OCI-LY1 (cell line): ENCODE results near the gene FIGLA.

Source experiments
- H2AFZ ChIP-seq: fragments of 200-600 bp; sonication (generic), shearing (Covaris generic); 2 replicates; pipeline ENCODE4 v1.6.0; 2014; ENCODE audit warnings: antibody characterized with exemption, mild to moderate bottlenecking, low read length
- H3F3A ChIP-seq: fragments of 200-600 bp; sonication (generic), shearing (Covaris generic); 2 replicates; pipeline ENCODE4 v1.6.0; 2014; ENCODE audit warnings: mild to moderate bottlenecking, antibody characterized with exemption, low read length, moderate library complexity; ENCODE audit not compliant: insufficient read depth
- H3K27ac ChIP-seq: fragments of 200-600 bp; sonication (generic); 2 replicates; pipeline ENCODE4 v1.5.1; 2014; ENCODE audit warnings: low read length, mixed run types, mild to moderate bottlenecking, low read depth; ENCODE audit not compliant: poor library complexity, severe bottlenecking
- H3K27me3 ChIP-seq: fragments of 200-600 bp; sonication (generic); 2 replicates; pipeline ENCODE4 v1.6.0; 2014; ENCODE audit warnings: antibody characterized with exemption, mild to moderate bottlenecking, low read length, moderate library complexity; ENCODE audit not compliant: insufficient read depth
- H3K36me3 ChIP-seq: fragments of 200-600 bp; sonication (generic); 2 replicates; pipeline ENCODE4 v1.6.1; 2014; ENCODE audit warnings: mild to moderate bottlenecking, antibody characterized with exemption, low read length, moderate library complexity, mixed read lengths; ENCODE audit not compliant: insufficient read depth
- H3K4me1 ChIP-seq: fragments of 200-600 bp; sonication (generic); 2 replicates; pipeline ENCODE4 v1.5.1; 2014; ENCODE audit warnings: mild to moderate bottlenecking, low read length, moderate library complexity; ENCODE audit not compliant: insufficient read depth, severe bottlenecking
- H3K4me2 ChIP-seq: fragments of 200-600 bp; sonication (generic), shearing (Covaris generic); 2 replicates; pipeline ENCODE4 v1.6.1; 2014; ENCODE audit warnings: low read length
- H3K4me3 ChIP-seq: fragments of 200-600 bp; sonication (generic); 2 replicates; pipeline ENCODE4 v1.5.1; 2014; ENCODE audit warnings: low read length, low read depth, mild to moderate bottlenecking, mixed read lengths; ENCODE audit not compliant: poor library complexity, severe bottlenecking
- H3K79me2 ChIP-seq: fragments of 200-600 bp; shearing (Covaris generic); 2 replicates; pipeline ENCODE4 v1.6.1; 2016; ENCODE audit warnings: mixed run types, low read length, mixed read lengths; ENCODE audit not compliant: insufficient read depth
- H3K9ac ChIP-seq: fragments of 200-600 bp; sonication (generic), shearing (Covaris generic); 2 replicates; pipeline ENCODE4 v1.6.1; 2014; ENCODE audit warnings: mild to moderate bottlenecking, low read length, mixed read lengths
- H3K9me2 ChIP-seq: fragments of 200-600 bp; sonication (generic), shearing (Covaris generic); 2 replicates; pipeline ENCODE4 v1.6.1; 2014; ENCODE audit warnings: low read depth, mild to moderate bottlenecking, low read length, mixed read lengths
- H3K9me3 ChIP-seq: fragments of 200-600 bp; shearing (Covaris generic); 2 replicates; pipeline ENCODE4 v1.6.1; 2014; ENCODE audit warnings: low read length, mixed read lengths
- H4K20me1 ChIP-seq: fragments of 200-600 bp; sonication (generic), shearing (Covaris generic); 2 replicates; pipeline ENCODE4 v1.6.0; 2016; ENCODE audit warnings: mild to moderate bottlenecking, low read length; ENCODE audit not compliant: insufficient read depth
- EZH2 ChIP-seq: fragments of 200-600 bp; sonication (generic), shearing (Covaris generic); IDR thresholded peaks from 2 replicates; pipeline ENCODE4 v1.8.0; 2017; ENCODE audit warnings: borderline replicate concordance, mixed run types, mild to moderate bottlenecking, antibody characterized with exemption, low read length, moderate library complexity, mixed read lengths
- TF ChIP-seq, protein P1 (sequence below): fragments of 200-600 bp; sonication (generic), shearing (Covaris generic); IDR thresholded peaks from 2 replicates; pipeline ENCODE4 v1.5.1; 2017; ENCODE audit warnings: mild to moderate bottlenecking, antibody characterized with exemption, low read length, moderate library complexity, mixed read lengths

The FIGLA gene

DNA sequence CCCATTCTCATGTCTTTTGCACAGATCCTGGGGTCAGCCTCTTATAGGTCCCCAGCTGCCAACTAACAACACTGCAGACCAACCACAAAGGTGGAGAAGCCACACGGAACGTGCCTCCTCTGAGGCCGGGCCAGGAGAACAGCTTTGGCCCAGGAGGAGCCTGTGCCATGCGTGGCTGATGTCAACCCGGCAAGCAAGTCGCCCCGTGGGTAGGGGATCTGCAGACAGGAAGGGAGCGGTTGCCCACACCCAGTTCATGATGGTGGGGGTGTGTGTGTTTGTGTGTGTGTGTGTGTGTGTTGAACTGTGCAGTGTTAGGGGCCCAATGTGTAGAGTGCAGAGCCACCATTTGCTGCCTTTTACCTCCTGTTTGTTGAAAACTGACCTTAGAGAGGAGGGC, 32.4 kb upstream of the FIGLA start:
- H3K9ac ChIP-seq, result no peak overlapping the region
- H3F3A ChIP-seq, result no peaks in the 10 kb centered on the region
- no peaks in the 10 kb centered on the region for H3K79me2 ChIP-seq
- H2AFZ ChIP-seq, result no peak overlapping the region
- H3K27me3 ChIP-seq, result no peaks in the 10 kb centered on the region
- no peak overlapping the region for H3K4me3 ChIP-seq
- no peaks in the 10 kb centered on the region for H3K36me3 ChIP-seq
- no peaks in the 10 kb centered on the region for H3K9me3 ChIP-seq
- H3K9me2 ChIP-seq, result no peaks in the 10 kb centered on the region
- no peaks in the 10 kb centered on the region for H3K4me1 ChIP-seq
- H4K20me1 ChIP-seq, result no peaks in the 10 kb centered on the region
- TF ChIP-seq, protein P1, sequence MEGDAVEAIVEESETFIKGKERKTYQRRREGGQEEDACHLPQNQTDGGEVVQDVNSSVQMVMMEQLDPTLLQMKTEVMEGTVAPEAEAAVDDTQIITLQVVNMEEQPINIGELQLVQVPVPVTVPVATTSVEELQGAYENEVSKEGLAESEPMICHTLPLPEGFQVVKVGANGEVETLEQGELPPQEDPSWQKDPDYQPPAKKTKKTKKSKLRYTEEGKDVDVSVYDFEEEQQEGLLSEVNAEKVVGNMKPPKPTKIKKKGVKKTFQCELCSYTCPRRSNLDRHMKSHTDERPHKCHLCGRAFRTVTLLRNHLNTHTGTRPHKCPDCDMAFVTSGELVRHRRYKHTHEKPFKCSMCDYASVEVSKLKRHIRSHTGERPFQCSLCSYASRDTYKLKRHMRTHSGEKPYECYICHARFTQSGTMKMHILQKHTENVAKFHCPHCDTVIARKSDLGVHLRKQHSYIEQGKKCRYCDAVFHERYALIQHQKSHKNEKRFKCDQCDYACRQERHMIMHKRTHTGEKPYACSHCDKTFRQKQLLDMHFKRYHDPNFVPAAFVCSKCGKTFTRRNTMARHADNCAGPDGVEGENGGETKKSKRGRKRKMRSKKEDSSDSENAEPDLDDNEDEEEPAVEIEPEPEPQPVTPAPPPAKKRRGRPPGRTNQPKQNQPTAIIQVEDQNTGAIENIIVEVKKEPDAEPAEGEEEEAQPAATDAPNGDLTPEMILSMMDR, result no peak
- TF ChIP-seq EZH2, result no peak
- H3K4me2 ChIP-seq, result no peak overlapping the region
- no peak overlapping the region for H3K27ac ChIP-seq

DNA sequence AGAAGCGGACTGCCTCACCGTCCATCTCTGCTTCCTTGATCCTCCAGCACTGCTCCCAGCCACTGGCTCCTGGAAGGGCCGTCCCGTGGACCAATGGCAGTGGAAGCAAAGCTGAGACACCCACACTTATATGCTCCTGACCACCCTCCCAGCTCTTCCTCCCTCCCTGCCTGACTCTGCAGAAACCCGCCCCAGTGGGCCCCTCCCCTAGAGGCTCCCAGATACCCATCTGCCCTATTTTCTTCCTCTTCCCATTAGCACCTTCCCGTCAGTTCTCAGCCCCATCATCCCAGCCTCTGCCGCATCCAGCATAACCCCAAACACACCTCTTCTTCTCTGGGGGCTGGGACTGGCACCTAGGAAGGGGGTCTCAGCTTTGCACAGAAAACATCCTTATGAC, 30.1 kb upstream of the FIGLA start, which contains the start of gene CLEC4F:
Gene CLEC4F, minus strand, starts transcription at position 101 of the 400 bp plus-strand sequence. Its CDS starts 76 bp downstream, at position 25.
- H3K9me2 ChIP-seq, result no peaks in the 10 kb centered on the region
- no peaks in the 10 kb centered on the region for H3K36me3 ChIP-seq
- H3K79me2 ChIP-seq, result no peaks in the 10 kb centered on the region
- no peaks in the 10 kb centered on the region for H3F3A ChIP-seq
- no peaks in the 10 kb centered on the region for H3K4me1 ChIP-seq
- H3K9me3 ChIP-seq, result no peaks in the 10 kb centered on the region
- TF ChIP-seq, protein P1, result no peak
- no peak for TF ChIP-seq EZH2
- no peak within 1 kb of the TSS for H3K9ac ChIP-seq
- no peak within 1 kb of the TSS for H2AFZ ChIP-seq
- no peaks in the 10 kb centered on the region for H4K20me1 ChIP-seq
- H3K4me2 ChIP-seq, result no peak within 1 kb of the TSS
- H3K4me3 ChIP-seq, result no peak within 1 kb of the TSS
- H3K27me3 ChIP-seq, result no peaks in the 10 kb centered on the region
- no peak within 1 kb of the TSS for H3K27ac ChIP-seq

DNA sequence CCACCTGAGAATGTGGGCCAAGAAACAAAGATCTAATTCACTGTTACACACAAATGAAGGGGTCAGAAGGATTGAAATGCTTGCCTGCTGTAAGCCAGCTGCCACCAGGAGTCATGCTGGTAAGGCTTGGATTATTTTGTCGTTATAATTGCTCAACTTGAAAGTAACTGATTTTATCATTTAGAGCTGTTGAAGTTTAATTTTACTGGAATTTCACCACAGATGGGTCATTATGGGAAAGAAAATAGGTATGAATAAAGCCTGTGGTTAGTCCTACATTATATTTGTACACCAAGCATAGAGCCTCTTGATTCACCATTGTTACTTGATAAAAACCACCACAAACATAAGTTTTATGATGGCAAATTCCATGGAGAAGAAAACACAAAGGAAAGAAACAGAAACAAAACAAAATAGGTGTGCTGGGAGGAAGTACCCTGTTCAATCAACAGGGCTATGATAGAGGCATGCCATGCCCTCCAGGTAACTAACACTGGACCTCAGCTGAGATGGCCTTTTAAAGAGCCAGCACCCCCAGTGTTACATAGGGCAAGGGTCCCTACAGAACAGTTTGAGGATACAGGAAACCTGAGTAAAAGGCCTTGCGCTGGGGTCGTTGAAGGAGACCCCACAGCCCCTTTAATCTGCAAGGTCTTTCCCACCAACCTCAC, 27.0 kb upstream of the FIGLA start:
- Histone ChIP-seq H4K20me1 (no peaks in the 10 kb centered on the region), H3K9me2 (no peaks in the 10 kb centered on the region), H3K9me3 (no peaks in the 10 kb centered on the region), H3K79me2 (no peaks in the 10 kb centered on the region), H3F3A (no peaks in the 10 kb centered on the region), H3K4me1 (no peaks in the 10 kb centered on the region), H3K27ac (no peak overlapping the region), H3K36me3 (no peaks in the 10 kb centered on the region), H3K27me3 (no peaks in the 10 kb centered on the region), H3K9ac (no peak overlapping the region), H3K4me2 (no peak overlapping the region), H3K4me3 (no peak overlapping the region), H2AFZ (no peak overlapping the region)
- TF ChIP-seq, protein P1, result no peak
- TF ChIP-seq EZH2, result no peak
